K562 (cell line): ENCODE measurements around the gene DISC1. TPM values are rescaled to one million over a fixed set of nuclear protein-coding genes. Genes with fewer than 3 reads are reported as not detected.
A peak's percentile ranks its signal among the peaks of the same experiment; 100 is the strongest.

Experiments
- ATAC-seq: fragments of 200-7000 bp; cut with Tn5 transposase; 3 replicates; pipeline ENCODE4 v1.9.1; 2020; ENCODE audit warnings: moderate library complexity
- BruUV-seq: library from RNA; stranded (reverse); fragments of 400-500 nt; replicated peaks from 2 replicates; lab custom pipeline; 2021; lab: Mats Ljungman, UMichigan
- CTCF ChIA-PET: fragments of 300-600 bp; formaldehyde crosslinking; extraction: SDS; loops from one replicate; lab custom pipeline; 2021; ENCODE audit warnings: low intra/inter-chr PET ratio; lab: Yijun Ruan, JAX
- POLR2A ChIA-PET: fragments of 300-600, 350-650 bp; sonication (Branson Sonifier 250); formaldehyde crosslinking; extraction: SDS; loops from one replicate; lab custom pipeline; 2021; ENCODE audit warnings: antibody characterized with exemption, inconsistent platforms; lab: Yijun Ruan, JAX
- DNase-seq, 4 experiments: peaks; one replicate each; pipeline versions ENCODE4 v3.0.0 to v3.0.0-alpha.2; 2011 to 2018; ENCODE audit warnings: low spot score in 3 of 4, mixed read lengths in 3 of 4; ENCODE audit errors: extremely low read depth in 1 of 4
- FAIRE-seq: peaks from 2 replicates; lab custom pipeline; 2011; peaks lifted over from hg19 to GRCh38; lab: Jason Lieb, UNC
- H2AFZ ChIP-seq: 2 replicates; pipeline ENCODE4 v1.6.0; 2011; ENCODE audit warnings: low read depth, low read length, control low read depth, inconsistent platforms
- H3K27ac ChIP-seq: fragments of 200-600 bp; 3 replicates; pipeline ENCODE4 v1.8.0; 2011; ENCODE audit warnings: low read depth, mild to moderate bottlenecking, control low read depth, inconsistent platforms, low read length, moderate library complexity, mixed read lengths; ENCODE audit errors: extremely low read depth
- H3K27me3 ChIP-seq, 2 experiments: fragments of 300-600 bp in 1 of 2; 2 replicates in 1 of 2; 3 replicates in 1 of 2; pipeline versions ENCODE4 v1.6.0 to v1.8.0; 2011; ENCODE audit warnings: inconsistent platforms in 2 of 2, low read length in 2 of 2, mild to moderate bottlenecking in 1 of 2, mixed read lengths in 1 of 2, moderate library complexity in 1 of 2; ENCODE audit not compliant: control insufficient read depth in 2 of 2, insufficient read depth in 2 of 2
- H3K36me3 ChIP-seq: fragments of 300-600 bp; 3 replicates; pipeline ENCODE4 v1.8.0; 2011; ENCODE audit warnings: mild to moderate bottlenecking, low read length, inconsistent platforms; ENCODE audit not compliant: control insufficient read depth, insufficient read depth
- H3K4me1 ChIP-seq, 2 experiments: fragments of 200-600 bp in 1 of 2; replicated peaks in 1 of 2; 2 replicates in 1 of 2; 3 replicates in 1 of 2; pipeline versions ENCODE4 v1.5.1 to v1.8.0; 2011; ENCODE audit warnings: inconsistent platforms in 2 of 2, low read length in 2 of 2, mild to moderate bottlenecking in 1 of 2, mixed read lengths in 1 of 2, moderate library complexity in 1 of 2; ENCODE audit not compliant: control insufficient read depth in 2 of 2, insufficient read depth in 2 of 2
- H3K4me2 ChIP-seq: 2 replicates; pipeline ENCODE4 v1.6.1; 2011; ENCODE audit warnings: low read length, control low read depth, inconsistent platforms, mixed read lengths; ENCODE audit not compliant: insufficient read depth
- H3K4me3 ChIP-seq: fragments of 200-600 bp; sonication (generic), shearing (Covaris generic); 2 replicates; pipeline ENCODE4 v1.5.1; 2016; ENCODE audit warnings: control low read depth, inconsistent platforms
- H3K79me2 ChIP-seq: fragments of 200-600 bp; 3 replicates; pipeline ENCODE4 v1.8.0; 2011; ENCODE audit warnings: low read length, inconsistent platforms; ENCODE audit not compliant: control insufficient read depth, insufficient read depth
- H3K9ac ChIP-seq, 2 experiments: 2 replicates each; pipeline versions ENCODE4 v1.6.0 to v1.6.1; 2011; ENCODE audit warnings: low read depth in 2 of 2, low read length in 2 of 2, control low read depth in 1 of 2, inconsistent platforms in 1 of 2, mild to moderate bottlenecking in 1 of 2, mixed read lengths in 1 of 2; ENCODE audit not compliant: insufficient read depth in 1 of 2
- H3K9me1 ChIP-seq: one replicate; pipeline ENCODE4 v1.6.0; 2011; ENCODE audit warnings: inconsistent platforms, mild to moderate bottlenecking, low read length, moderate library complexity; ENCODE audit not compliant: control insufficient read depth, insufficient read depth
- H3K9me3 ChIP-seq: replicated peaks from 2 replicates; pipeline ENCODE4 v1.5.1; 2011; ENCODE audit warnings: low read depth, low read length, inconsistent platforms; ENCODE audit not compliant: control insufficient read depth, insufficient read depth
- H4K20me1 ChIP-seq: replicated peaks from 2 replicates; pipeline ENCODE4 v1.6.1; 2011; ENCODE audit warnings: low read length, inconsistent platforms, mixed read lengths; ENCODE audit not compliant: control insufficient read depth, insufficient read depth
- C11orf30 ChIP-seq: fragments of 450-650 bp; IDR thresholded peaks from 2 replicates; pipeline ENCODE4 v1.6.1; 2016; ENCODE audit warnings: low read depth, mild to moderate bottlenecking
- HDAC3 ChIP-seq: fragments of 450-650 bp; IDR thresholded peaks from 2 replicates; pipeline ENCODE4 v1.6.1; 2018; ENCODE audit warnings: borderline replicate concordance, mild to moderate bottlenecking, moderate library complexity; ENCODE audit not compliant: partially characterized antibody
- HSF4 ChIP-seq: fragments of 250-450 bp; sonication (Bioruptor Pico); IDR thresholded peaks from 2 replicates; pipeline ENCODE4 v2.1.2; 2022; ENCODE audit warnings: mild to moderate bottlenecking, moderate library complexity, borderline replicate concordance
- MAFF ChIP-seq: IDR thresholded peaks from 2 replicates; pipeline ENCODE4 v1.6.1; 2012; ENCODE audit warnings: low read length, improper control_type of control experiment
- MAFG ChIP-seq: fragments of 450-650 bp; conservative IDR thresholded peaks from 2 replicates; pipeline ENCODE4 v1.6.1; 2016; ENCODE audit warnings: missing genetic modification characterization, missing compliant biosample characterization
- MAFK ChIP-seq: IDR thresholded peaks from 2 replicates; pipeline ENCODE4 v1.6.1; 2011; ENCODE audit warnings: low read length, improper control_type of control experiment
- MXD1 ChIP-seq: fragments of 250-450 bp; sonication (Bioruptor Pico); IDR thresholded peaks from 2 replicates; pipeline ENCODE4 v1.8.0; 2021; ENCODE audit warnings: borderline replicate concordance, mild to moderate bottlenecking, moderate library complexity; ENCODE audit not compliant: poor library complexity, severe bottlenecking
- PHB2 ChIP-seq: fragments of 450-650 bp; IDR thresholded peaks from 2 replicates; pipeline ENCODE4 v1.6.1; 2017; ENCODE audit warnings: low read depth
- TOE1 ChIP-seq, 2 experiments: fragments of 450-650 bp in 1 of 2; sonication (generic) in 1 of 2; formaldehyde crosslinking in 1 of 2; IDR thresholded peaks; 2 replicates each; pipeline versions ENCODE4 v1.7.1 to v1.8.0; 2016 to 2022; ENCODE audit warnings: borderline replicate concordance in 2 of 2, mild to moderate bottlenecking in 2 of 2, antibody characterized with exemption in 1 of 2, inconsistent platforms in 1 of 2, low read depth in 1 of 2, missing genetic modification reagents in 1 of 2, moderate library complexity in 1 of 2
- ZNF12 ChIP-seq: sonication (generic); formaldehyde crosslinking; IDR thresholded peaks from 2 replicates; pipeline ENCODE4 v1.4.0; 2020; ENCODE audit warnings: mild to moderate bottlenecking, missing genetic modification reagents
- ZNF316 ChIP-seq: fragments of 450-650 bp; IDR thresholded peaks from 2 replicates; pipeline ENCODE4 v1.6.1; 2016
- ZNF592 ChIP-seq: fragments of 450-650 bp; IDR thresholded peaks from 2 replicates; pipeline ENCODE4 v1.6.1; 2017; ENCODE audit warnings: antibody characterized with exemption, mild to moderate bottlenecking
- WGBS: fragments of 100-300 bp; shearing (Covaris generic); methylation state at CpG from one replicate; pipeline ENCODE4 v1.1.6; 2016; ENCODE audit warnings: low coverage, mixed read lengths; ENCODE audit not compliant: insufficient coverage; ENCODE audit errors: missing lambda C conversion rate; 5-methylcytosine and 5-hydroxymethylcytosine counted together
- in situ Hi-C: fragments of 300-500 bp; cut with MboI; formaldehyde crosslinking; loops from 4 replicates; pipeline ENCODE4 v1.15.0; 2018; ENCODE audit warnings: inconsistent platforms, mixed read lengths
- intact Hi-C: fragments of 100-400 bp; cut with micrococcal nuclease; formaldehyde crosslinking; loops from 2 replicates; pipeline ENCODE4 v1.14.2; 2022
- polyA plus RNA-seq, 8 experiments: library from polyadenylated mRNA; depleted of rRNA in 4 of 8; stranded (reverse) in 5 of 8; unstranded in 3 of 8; fragments of >200 nt; fragmentation: Nextera tagmentation in 2 of 8; fragmentation: Illumina TruSeq in 1 of 8; extraction: Ambion mirVana in 2 of 8; extraction: Trizol in 1 of 8; gene quantifications; 2 replicates each; pipeline versions ENCODE4 v1.2.1 to v1.2.3, GENCODE V29; 2011 to 2014; ENCODE audit warnings: inconsistent platforms in 1 of 8, missing spikeins in 1 of 8
- total RNA-seq, 7 experiments: library from RNA; depleted of rRNA in 6 of 7; stranded (reverse); fragments of >200 nt in 6 of 7; fragmentation: Illumina TruSeq in 2 of 7; extraction: Trizol in 2 of 7; gene quantifications; 2 replicates each; pipeline versions ENCODE4 v1.2.1 to v1.2.3, GENCODE V29; 2011 to 2021; ENCODE audit warnings: low replicate concordance in 1 of 7

Gene DISC1
- total and polyA plus RNA-seq, 9 of the 15 experiments (the other 6 are each of a cell fraction or from before 2014, with no cell fraction given) = 0.01 to 0.11 (median 0.08) TPM; not detected in 1

- Histone ChIP-seq H3K9ac (no peak overlapping the region), H3K4me1 (no peaks in the 10 kb centered on the region), H3K27ac (no peak overlapping the region), H3K9me1 (no peaks in the 10 kb centered on the region), H3K4me3 (no peak overlapping the region), H3K27me3 (no peaks in the 10 kb centered on the region), H3K79me2 (no peaks in the 10 kb centered on the region), H4K20me1 (no peaks in the 10 kb centered on the region), H2AFZ (no peak overlapping the region), H3K4me2 (no peak overlapping the region), H3K36me3 (no peaks in the 10 kb centered on the region), H3K9me3 (no peaks in the 10 kb centered on the region; the same call in 1 of the 2 replicates)
- POLR2A ChIA-PET = interaction anchor here (0.6 kb wide), 1 partner anchor 401 kb away, joined by 3 read pairs; no protein-coding TSS in a partner anchor
- no TSS peak for BruUV-seq
- no peak for ATAC-seq
- in situ Hi-C loops = no loop called here
- FAIRE-seq = no peak
- no peak for DNase-seq
- CTCF ChIA-PET = no interaction called here
- 5% methylated on average over 2 of the region's 2 CpGs for WGBS
- TF ChIP-seq ZNF316 = peak; percentile 83
- TF ChIP-seq MAFG (tag) = peak; percentile 18; the same call in 1 of the 2 replicates
- TF ChIP-seq MAFF = peak; percentile 32; the same call in 1 of the 2 replicates
- 0 out of 2 replicates have a peak, but pooled peaks have one; percentile 18 for TF ChIP-seq MAFK
- no peak for TF ChIP-seq ZNF12
- no peak for TF ChIP-seq PHB2
- TF ChIP-seq C11orf30 = peak; percentile 43; the same call in 1 of the 2 replicates
- intact Hi-C loops = no loop called here
Observed at GRCh38 chr1:231998791-231999190, 372.2 kb downstream of the DISC1 start.

- no peaks in the 10 kb centered on the region for H3K79me2 ChIP-seq
- H4K20me1 ChIP-seq = no peaks in the 10 kb centered on the region
- WGBS = 0% methylated on average over 1 of the region's 1 CpG
- no peak overlapping the region for H3K4me2 ChIP-seq
- H3K27ac ChIP-seq = no peak overlapping the region
- POLR2A ChIA-PET = no interaction called here
- H3K4me1 ChIP-seq = no peaks in the 10 kb centered on the region
- BruUV-seq = no TSS peak
- no peaks in the 10 kb centered on the region for H3K9me1 ChIP-seq
- no peak for FAIRE-seq
- in situ Hi-C loops = no loop called here
- CTCF ChIA-PET = no interaction called here
- H3K9ac ChIP-seq = no peak overlapping the region
- H3K36me3 ChIP-seq = no peaks in the 10 kb centered on the region
- no peak overlapping the region for H2AFZ ChIP-seq
- TF ChIP-seq TOE1 (IDR thresholded peaks at IDR 0.05; ENCODE audit: borderline replicate concordance) (no peak), TOE1 (CRISPR knock-in tag; IDR thresholded peaks at IDR 0.05; ENCODE audit: borderline replicate concordance, low read depth) (no peak), ZNF592 (no peak), MXD1 (CRISPR knock-in tag) (no peak), HDAC3 (no peak), HSF4 (no peak)
- TF ChIP-seq, all 486 proteins: peak for 0
- Histone ChIP-seq H3K27me3 (no peaks in the 10 kb centered on the region), H3K9me3 (no peaks in the 10 kb centered on the region), H3K4me3 (no peak overlapping the region)
- ATAC-seq = no peak
- no peak for DNase-seq
- intact Hi-C loops = no loop called here
Observed at GRCh38 chr1:232005300-232005699, 378.7 kb downstream of the DISC1 start.
